CD4-positive, alpha-beta T cell (primary cell): Measurements from ENCODE around the gene MYT1. TPM values are rescaled to one million over a fixed set of nuclear protein-coding genes. Genes with fewer than 3 reads are reported as not detected.

Source experiments
- ATAC-seq: fragments of 200-7000 bp; cut with Tn5 transposase; one replicate; pipeline ENCODE4 v1.10.0; 2022; ENCODE audit warnings: mild to moderate bottlenecking; ENCODE audit not compliant: poor library complexity
- CTCF ChIA-PET: fragments of 350-600 bp; sonication (Branson Sonifier 250); formaldehyde crosslinking; loops from one replicate; lab custom pipeline; 2021; ENCODE audit warnings: antibody characterized with exemption, inconsistent platforms; lab: Charles Lee
- POLR2A ChIA-PET: fragments of 350-600 bp; sonication (Branson Sonifier 250); formaldehyde crosslinking; loops from one replicate; lab custom pipeline; 2021; ENCODE audit warnings: antibody characterized with exemption, inconsistent platforms; lab: Charles Lee
- DNase-seq, 14 experiments: peaks; one replicate each; pipeline ENCODE4 v3.0.0-alpha.2; 2013 to 2020; ENCODE audit warnings: mixed read lengths in 2 of 14
- H3K27ac ChIP-seq, 2 donors: one replicate each; pipeline versions ENCODE4 v1.5.1 to v1.7.0; 2013; ENCODE audit warnings: low read length in 2 of 2, low read depth in 1 of 2, mild to moderate bottlenecking in 1 of 2
- H3K27me3 ChIP-seq, 2 experiments: 1 replicate in 1 of 2; 2 replicates in 1 of 2; pipeline versions ENCODE4 v1.6.1 to v1.7.0; 2013; ENCODE audit warnings: low read length in 2 of 2, control low read depth in 1 of 2, mild to moderate bottlenecking in 1 of 2, moderate library complexity in 1 of 2; ENCODE audit not compliant: insufficient read depth in 2 of 2, control insufficient read depth in 1 of 2
- H3K36me3 ChIP-seq: one replicate; pipeline ENCODE4 v1.6.1; 2013; ENCODE audit warnings: low read length, control low read depth; ENCODE audit not compliant: insufficient read depth
- H3K4me1 ChIP-seq: one replicate; pipeline ENCODE4 v1.6.1; 2013; ENCODE audit warnings: low read length, control low read depth; ENCODE audit not compliant: insufficient read depth
- H3K4me3 ChIP-seq: one replicate; pipeline ENCODE4 v1.5.1; 2013; ENCODE audit warnings: mild to moderate bottlenecking, low read length, moderate library complexity
- H3K9me3 ChIP-seq, 2 experiments: 1 replicate in 1 of 2; 2 replicates in 1 of 2; pipeline versions ENCODE4 v1.6.1 to v1.7.0; 2013; ENCODE audit warnings: low read length in 2 of 2, mild to moderate bottlenecking in 2 of 2, control low read depth in 1 of 2, moderate library complexity in 1 of 2; ENCODE audit not compliant: control insufficient read depth in 1 of 2, insufficient read depth in 1 of 2
- H3K27ac Mint-ChIP-seq: one replicate; pipeline ENCODE4 v1.8.0; 2020; ENCODE audit warnings: mixed read lengths
- H3K27me3 Mint-ChIP-seq: one replicate; pipeline ENCODE4 v1.8.0; 2021; ENCODE audit warnings: mixed read lengths
- H3K36me3 Mint-ChIP-seq: one replicate; pipeline ENCODE4 v1.8.0; 2021; ENCODE audit warnings: low read depth, mixed read lengths
- H3K4me1 Mint-ChIP-seq: one replicate; pipeline ENCODE4 v1.8.0; 2021; ENCODE audit warnings: low read depth, mixed read lengths
- H3K4me3 Mint-ChIP-seq: one replicate; pipeline ENCODE4 v1.8.0; 2020; ENCODE audit warnings: mild to moderate bottlenecking, mixed read lengths
- H3K9me3 Mint-ChIP-seq: one replicate; pipeline ENCODE4 v1.8.0; 2020; ENCODE audit warnings: mixed read lengths
- CTCF ChIP-seq: fragments of 200-600 bp; IDR thresholded peaks from one replicate; pipeline ENCODE4 v1.8.0; 2022; ENCODE audit warnings: antibody characterized with exemption, mild to moderate bottlenecking
- intact Hi-C, 2 experiments: fragments of 100-400 bp; cut with DNase I in 1 of 2; cut with micrococcal nuclease in 1 of 2; formaldehyde crosslinking; loops; one replicate each; pipeline versions ENCODE4 v1.15.1 to v1.9.0; 2023 to 2025; cut with DNase I, micrococcal nuclease
- total RNA-seq, 174 experiments: library from RNA in 2 of 174; stranded (reverse) in 2 of 174; gene quantifications; one replicate each; pipeline ENCODE4 v1.2.3 and lab custom pipeline; 2021 to 2026

MYT1 gene
- total RNA-seq, 2 experiments from 2014 or later, result 1.0 TPM; not detected in 1

GRCh38 chr20:64143018-64143801 is 21.0 kb upstream of the MYT1 start:
- intact Hi-C loops, result no loop called here
- no peaks in the 10 kb centered on the region for H3K36me3 Mint-ChIP-seq
- ChIA-PET CTCF (no interaction called here), POLR2A (no interaction called here)
- no peaks in the 10 kb centered on the region for H3K4me1 Mint-ChIP-seq
- Histone ChIP-seq H3K36me3 (no peaks in the 10 kb centered on the region), H3K27me3 (peaks cover 3 to 4% of the 10 kb centered on the region in 2 experiments), H3K4me3 (no peak overlapping the region), H3K4me1 (no peaks in the 10 kb centered on the region), H3K27ac (no peak overlapping the region), H3K9me3 (peaks cover 4 to 24% of the 10 kb centered on the region in 2 experiments)
- no peak for ATAC-seq
- H3K9me3 Mint-ChIP-seq, result peaks cover 4% of the 10 kb centered on the region
- no peak overlapping the region for H3K27ac Mint-ChIP-seq
- no peak for TF ChIP-seq CTCF
- H3K4me3 Mint-ChIP-seq, result no peak overlapping the region
- peaks cover 9% of the 10 kb centered on the region for H3K27me3 Mint-ChIP-seq
- no peak for DNase-seq

- H3K27me3 Mint-ChIP-seq, result peaks cover 9% of the 10 kb centered on the region
- H3K4me1 Mint-ChIP-seq, result no peaks in the 10 kb centered on the region
- Histone ChIP-seq H3K4me3 (no peak overlapping the region), H3K36me3 (no peaks in the 10 kb centered on the region), H3K27me3 (peaks cover 3 to 4% of the 10 kb centered on the region in 2 experiments), H3K4me1 (no peaks in the 10 kb centered on the region), H3K9me3 (peaks cover 4 to 28% of the 10 kb centered on the region in 2 experiments), H3K27ac (no peak overlapping the region)
- no peak for TF ChIP-seq CTCF
- H3K27ac Mint-ChIP-seq, result no peak overlapping the region
- ChIA-PET POLR2A (no interaction called here), CTCF (no interaction called here)
- DNase-seq, result no peak
- intact Hi-C loops, result no loop called here
- H3K9me3 Mint-ChIP-seq, result peaks cover 4% of the 10 kb centered on the region
- no peaks in the 10 kb centered on the region for H3K36me3 Mint-ChIP-seq
- no peak overlapping the region for H3K4me3 Mint-ChIP-seq
- ATAC-seq, result no peak
These were observed 19.9 kb upstream of the MYT1 start for GRCh38 chr20:64144144-64144912.

GRCh38 chr20:64145458-64146300 is 18.6 kb upstream of the MYT1 start:
- ATAC-seq, result no peak
- POLR2A ChIA-PET, result no interaction called here
- Mint-ChIP-seq H3K27me3 (peaks cover 9% of the 10 kb centered on the region), H3K4me3 (no peak overlapping the region), H3K4me1 (no peaks in the 10 kb centered on the region), H3K36me3 (no peaks in the 10 kb centered on the region), H3K9me3 (peaks cover 4% of the 10 kb centered on the region), H3K27ac (no peak overlapping the region)
- peaks cover 3 to 4% of the 10 kb centered on the region in 2 experiments for H3K27me3 ChIP-seq
- intact Hi-C loops, result no loop called here
- H3K9me3 ChIP-seq, result peaks cover 4 to 29% of the 10 kb centered on the region in 2 experiments
- H3K4me3 ChIP-seq, result no peak overlapping the region
- no peak for DNase-seq
- H3K4me1 ChIP-seq, result no peaks in the 10 kb centered on the region
- TF ChIP-seq CTCF, result no peak
- H3K36me3 ChIP-seq, result no peaks in the 10 kb centered on the region
- CTCF ChIA-PET, result no interaction called here
- no peak overlapping the region for H3K27ac ChIP-seq
